ENCODE measurements around the gene BMPER. TPM values are rescaled to one million over a fixed set of nuclear protein-coding genes. Genes with fewer than 3 reads are reported as not detected.

The BMPER gene
- total RNA-seq, 1 donor from 2014 or later, result not detected

DNA sequence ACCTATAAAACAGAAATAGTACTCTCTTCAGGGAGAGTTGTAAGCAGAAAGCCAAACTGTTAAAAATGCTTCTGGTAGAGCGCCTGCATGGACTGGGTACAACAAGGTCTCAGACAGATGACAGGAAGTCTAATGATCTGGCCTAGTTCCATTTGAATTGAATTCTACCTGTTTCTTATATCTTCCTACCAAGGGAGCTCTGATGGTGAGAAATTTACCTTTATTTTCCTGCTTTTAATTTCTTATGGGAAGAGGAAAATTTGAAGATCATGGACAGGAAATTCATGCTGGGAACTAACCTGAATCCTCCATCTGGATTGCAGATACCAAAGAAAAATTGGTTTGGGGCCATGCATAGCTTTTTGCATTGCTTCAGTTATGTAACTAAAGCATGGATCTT, 63.3 kb downstream of the BMPER start:
- CTCF ChIA-PET, result interaction anchor here (0.6 kb wide), 1 partner anchor 790 kb away, joined by 3 read pairs; no protein-coding TSS in a partner anchor
- no peak overlapping the region for H3K27ac Mint-ChIP-seq
- no peak overlapping the region for H3K4me3 Mint-ChIP-seq
- H3K4me1 Mint-ChIP-seq, result no peaks in the 10 kb centered on the region
- DNase-seq, result no peak
- no peaks in the 10 kb centered on the region for H3K9me3 Mint-ChIP-seq
- H3K27me3 Mint-ChIP-seq, result no peaks in the 10 kb centered on the region
- no peak for ATAC-seq (ENCODE audit: low read depth)
- POLR2A ChIA-PET, result no interaction called here
- intact Hi-C loops (cut with micrococcal nuclease), result no loop called here
- no peaks in the 10 kb centered on the region for H3K36me3 Mint-ChIP-seq (ENCODE audit: low read depth)
- TF ChIP-seq, protein P1, sequence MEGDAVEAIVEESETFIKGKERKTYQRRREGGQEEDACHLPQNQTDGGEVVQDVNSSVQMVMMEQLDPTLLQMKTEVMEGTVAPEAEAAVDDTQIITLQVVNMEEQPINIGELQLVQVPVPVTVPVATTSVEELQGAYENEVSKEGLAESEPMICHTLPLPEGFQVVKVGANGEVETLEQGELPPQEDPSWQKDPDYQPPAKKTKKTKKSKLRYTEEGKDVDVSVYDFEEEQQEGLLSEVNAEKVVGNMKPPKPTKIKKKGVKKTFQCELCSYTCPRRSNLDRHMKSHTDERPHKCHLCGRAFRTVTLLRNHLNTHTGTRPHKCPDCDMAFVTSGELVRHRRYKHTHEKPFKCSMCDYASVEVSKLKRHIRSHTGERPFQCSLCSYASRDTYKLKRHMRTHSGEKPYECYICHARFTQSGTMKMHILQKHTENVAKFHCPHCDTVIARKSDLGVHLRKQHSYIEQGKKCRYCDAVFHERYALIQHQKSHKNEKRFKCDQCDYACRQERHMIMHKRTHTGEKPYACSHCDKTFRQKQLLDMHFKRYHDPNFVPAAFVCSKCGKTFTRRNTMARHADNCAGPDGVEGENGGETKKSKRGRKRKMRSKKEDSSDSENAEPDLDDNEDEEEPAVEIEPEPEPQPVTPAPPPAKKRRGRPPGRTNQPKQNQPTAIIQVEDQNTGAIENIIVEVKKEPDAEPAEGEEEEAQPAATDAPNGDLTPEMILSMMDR (IDR thresholded peaks at IDR 0.05), result no peak

DNA sequence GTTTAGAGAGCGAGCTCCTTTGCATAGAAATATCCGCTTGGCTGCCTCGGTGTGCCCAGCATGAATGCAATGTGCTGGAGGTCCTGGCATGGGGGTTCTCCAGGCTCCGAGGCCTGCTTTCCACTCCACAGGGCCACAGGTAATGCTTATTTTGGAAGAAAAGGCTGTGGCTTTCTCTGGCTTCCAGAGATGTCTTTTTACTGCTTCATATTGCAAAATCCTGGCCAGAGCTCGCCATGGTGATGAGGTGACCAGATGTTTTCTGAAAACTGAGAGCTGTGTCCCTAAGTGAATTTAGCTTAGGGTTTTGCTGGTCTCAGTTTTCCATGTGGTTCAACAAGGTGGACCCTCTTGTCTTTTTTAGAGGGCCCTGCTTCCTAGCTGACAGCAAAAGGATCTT, 65.2 kb downstream of the BMPER start:
- no peak overlapping the region for H3K4me3 Mint-ChIP-seq
- TF ChIP-seq, protein P1 (IDR thresholded peaks at IDR 0.05), result no peak
- intact Hi-C loops (cut with micrococcal nuclease), result no loop called here
- ChIA-PET CTCF (no interaction called here), POLR2A (no interaction called here)
- no peaks in the 10 kb centered on the region for H3K9me3 Mint-ChIP-seq
- no peaks in the 10 kb centered on the region for H3K36me3 Mint-ChIP-seq (ENCODE audit: low read depth)
- DNase-seq, result no peak
- no peak for ATAC-seq (ENCODE audit: low read depth)
- H3K27ac Mint-ChIP-seq, result no peak overlapping the region
- H3K27me3 Mint-ChIP-seq, result no peaks in the 10 kb centered on the region
- H3K4me1 Mint-ChIP-seq, result no peaks in the 10 kb centered on the region

DNA sequence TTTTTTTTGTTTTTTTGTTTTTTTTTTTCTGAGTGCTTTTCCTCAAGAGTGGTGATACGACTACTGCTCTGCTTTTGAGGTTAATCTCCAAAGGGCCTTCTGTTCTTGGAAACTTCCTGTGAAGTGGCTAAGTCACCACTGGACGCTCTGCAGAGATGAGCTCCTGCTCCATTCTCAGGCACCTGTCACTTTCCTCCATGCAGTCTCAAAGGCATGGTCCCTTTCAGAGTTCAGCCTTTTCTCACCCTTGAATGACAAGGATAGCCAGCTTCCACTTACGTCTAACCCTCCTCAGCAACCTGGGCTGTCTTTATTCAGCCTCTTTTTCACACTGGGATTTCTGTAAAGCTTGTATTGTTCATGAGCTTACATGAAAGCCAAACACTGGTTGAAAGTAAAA, 65.8 kb downstream of the BMPER start:
- intact Hi-C loops (cut with micrococcal nuclease), result no loop called here
- Mint-ChIP-seq H3K36me3 (ENCODE audit: low read depth) (no peaks in the 10 kb centered on the region), H3K4me3 (no peak overlapping the region), H3K27ac (no peak overlapping the region), H3K9me3 (no peaks in the 10 kb centered on the region), H3K27me3 (no peaks in the 10 kb centered on the region), H3K4me1 (no peaks in the 10 kb centered on the region)
- TF ChIP-seq, protein P1 (IDR thresholded peaks at IDR 0.05), result no peak
- ATAC-seq (ENCODE audit: low read depth), result no peak
- POLR2A ChIA-PET, result no interaction called here
- no peak for DNase-seq
- CTCF ChIA-PET, result no interaction called here

DNA sequence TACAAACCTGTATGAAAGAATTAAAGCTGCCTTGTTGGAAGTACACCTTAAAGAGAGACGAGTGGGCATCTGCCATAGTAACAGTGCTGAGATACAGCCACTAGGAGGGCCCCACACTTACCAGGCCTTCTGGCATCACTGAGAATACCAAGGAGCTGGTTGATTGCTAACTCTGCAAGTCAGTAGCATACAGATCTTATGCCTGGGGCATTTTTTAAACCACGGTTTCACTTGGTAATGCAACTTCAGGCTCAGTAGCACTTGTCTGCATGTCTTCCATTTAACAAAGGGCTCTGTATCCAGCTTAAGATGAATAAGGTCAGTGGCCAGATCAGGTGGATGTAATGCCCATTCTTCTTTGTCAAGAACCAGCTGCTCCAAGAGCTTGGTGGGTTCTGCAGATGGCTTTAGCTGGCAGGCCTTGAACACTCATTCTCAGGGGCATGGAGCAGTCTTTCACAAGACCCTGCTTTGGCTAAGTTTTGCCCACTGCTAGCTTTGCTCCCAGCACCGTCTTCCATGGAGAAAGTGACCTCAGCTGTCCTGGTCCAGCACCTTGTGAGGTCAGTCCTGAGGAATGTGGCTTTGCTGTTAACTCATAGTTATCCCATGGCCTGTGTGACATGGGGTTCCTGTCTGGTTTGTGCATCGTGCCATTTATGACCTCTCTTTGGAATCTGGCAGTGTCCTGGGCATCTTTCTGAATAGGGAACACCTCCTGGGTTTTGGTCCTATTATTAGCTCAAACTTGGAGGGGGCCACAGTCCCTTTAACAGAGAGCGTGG, 68.1 kb downstream of the BMPER start:
- no peaks in the 10 kb centered on the region for H3K4me1 Mint-ChIP-seq
- TF ChIP-seq, protein P1 (IDR thresholded peaks at IDR 0.05), result no peak
- H3K27ac Mint-ChIP-seq, result no peak overlapping the region
- DNase-seq (no peak), ATAC-seq (ENCODE audit: low read depth) (no peak)
- H3K4me3 Mint-ChIP-seq, result no peak overlapping the region
- intact Hi-C loops (cut with micrococcal nuclease), result no loop called here
- no peaks in the 10 kb centered on the region for H3K36me3 Mint-ChIP-seq (ENCODE audit: low read depth)
- H3K9me3 Mint-ChIP-seq, result no peaks in the 10 kb centered on the region
- CTCF ChIA-PET, result no interaction called here
- H3K27me3 Mint-ChIP-seq, result no peaks in the 10 kb centered on the region
- POLR2A ChIA-PET, result no interaction called here

DNA sequence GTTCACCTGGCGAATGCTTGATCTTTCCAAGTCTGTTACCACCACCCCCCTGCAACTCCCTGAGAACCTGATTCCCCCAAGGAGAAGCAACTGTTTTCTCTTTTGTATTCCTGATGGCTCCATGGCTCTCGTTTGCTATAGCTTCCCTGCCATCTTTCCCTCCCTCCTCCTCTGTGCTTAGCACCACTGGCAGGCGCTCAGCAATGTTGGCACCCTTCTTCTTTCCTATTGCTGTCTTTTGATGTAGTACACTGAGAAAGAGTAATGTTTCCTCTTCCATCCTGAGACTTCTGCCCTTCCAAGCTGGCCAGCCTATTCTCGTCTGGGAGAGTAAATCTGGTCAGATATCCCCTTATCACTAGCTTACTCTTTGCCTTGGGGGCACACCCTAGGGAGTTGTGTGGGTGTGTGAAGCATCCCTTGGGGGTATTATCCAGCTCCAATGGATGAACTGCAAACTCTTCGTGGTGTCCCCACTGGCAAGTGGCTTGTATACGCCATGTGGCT, 74.0 kb downstream of the BMPER start:
- Mint-ChIP-seq H3K27ac (no peak overlapping the region), H3K4me3 (no peak overlapping the region), H3K27me3 (no peaks in the 10 kb centered on the region), H3K9me3 (no peaks in the 10 kb centered on the region), H3K36me3 (ENCODE audit: low read depth) (no peaks in the 10 kb centered on the region), H3K4me1 (no peaks in the 10 kb centered on the region)
- DNase-seq, result no peak
- ATAC-seq (ENCODE audit: low read depth), result no peak
- ChIA-PET CTCF (no interaction called here), POLR2A (no interaction called here)
- TF ChIP-seq, protein P1 (IDR thresholded peaks at IDR 0.05), result no peak
- intact Hi-C loops (cut with micrococcal nuclease), result no loop called here

Measured in activated B cell treated with CpG ODN at 0.5 μM for 24 hours (primary cell).